ENCODE data around the gene HOXA9.

Gene HOXA9

DNA sequence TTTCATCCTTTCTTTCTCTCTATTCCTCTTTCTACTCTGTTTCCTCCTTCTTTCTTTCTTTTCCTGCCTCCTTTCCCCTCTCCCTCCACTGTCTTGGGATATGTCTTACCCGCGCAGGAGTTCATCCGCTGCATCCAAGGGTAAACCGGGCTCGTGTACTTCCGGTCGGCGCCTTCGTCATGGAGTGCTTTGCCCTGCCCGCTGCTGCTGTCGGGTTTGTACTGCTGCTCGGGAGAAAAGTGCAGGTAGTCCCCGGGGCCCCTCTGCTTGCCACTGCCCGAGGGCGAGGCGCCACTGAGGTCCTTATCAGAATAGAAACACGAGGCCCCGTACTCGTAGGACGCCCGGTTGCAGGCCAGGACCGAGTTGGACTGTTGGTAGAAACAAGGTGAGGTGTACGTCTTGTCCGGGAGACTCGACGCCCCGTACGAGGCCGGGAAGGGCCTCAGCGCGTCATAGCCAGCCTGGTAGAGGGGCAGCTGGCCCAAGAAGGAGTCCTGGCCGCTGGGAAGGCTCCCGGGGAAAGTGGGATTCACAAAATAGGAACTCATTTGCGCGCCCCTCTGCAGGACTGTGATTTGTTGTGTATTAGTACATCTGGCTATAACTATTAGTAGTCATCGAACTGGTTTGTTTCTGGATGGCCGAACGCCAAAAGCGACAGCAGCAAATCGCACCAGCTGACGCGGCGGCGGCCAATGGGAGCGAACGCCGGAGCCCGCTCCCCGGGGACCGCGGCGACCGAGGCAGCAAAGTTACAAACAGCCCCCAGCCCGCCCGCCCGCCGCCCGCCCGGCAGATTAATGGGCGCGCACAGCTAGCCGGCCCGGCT lies 17.9 kb downstream of the HOXA9 start, which contains the start of gene HOXA6:
Gene HOXA6 (minus strand): TSS at position 576 of the 832 bp plus-strand sequence. CDS start 25 bp downstream, at position 551.
- no peak within 1 kb of the TSS for H3K4me3 ChIP-seq (ENCODE audit: low read length)
- DNase-seq (ENCODE audit: low read depth), result no peak
- TF ChIP-seq, protein P1, sequence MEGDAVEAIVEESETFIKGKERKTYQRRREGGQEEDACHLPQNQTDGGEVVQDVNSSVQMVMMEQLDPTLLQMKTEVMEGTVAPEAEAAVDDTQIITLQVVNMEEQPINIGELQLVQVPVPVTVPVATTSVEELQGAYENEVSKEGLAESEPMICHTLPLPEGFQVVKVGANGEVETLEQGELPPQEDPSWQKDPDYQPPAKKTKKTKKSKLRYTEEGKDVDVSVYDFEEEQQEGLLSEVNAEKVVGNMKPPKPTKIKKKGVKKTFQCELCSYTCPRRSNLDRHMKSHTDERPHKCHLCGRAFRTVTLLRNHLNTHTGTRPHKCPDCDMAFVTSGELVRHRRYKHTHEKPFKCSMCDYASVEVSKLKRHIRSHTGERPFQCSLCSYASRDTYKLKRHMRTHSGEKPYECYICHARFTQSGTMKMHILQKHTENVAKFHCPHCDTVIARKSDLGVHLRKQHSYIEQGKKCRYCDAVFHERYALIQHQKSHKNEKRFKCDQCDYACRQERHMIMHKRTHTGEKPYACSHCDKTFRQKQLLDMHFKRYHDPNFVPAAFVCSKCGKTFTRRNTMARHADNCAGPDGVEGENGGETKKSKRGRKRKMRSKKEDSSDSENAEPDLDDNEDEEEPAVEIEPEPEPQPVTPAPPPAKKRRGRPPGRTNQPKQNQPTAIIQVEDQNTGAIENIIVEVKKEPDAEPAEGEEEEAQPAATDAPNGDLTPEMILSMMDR (conservative IDR thresholded peaks at IDR 0.05; ENCODE audit: low read depth, low read length), result no peak

DNA sequence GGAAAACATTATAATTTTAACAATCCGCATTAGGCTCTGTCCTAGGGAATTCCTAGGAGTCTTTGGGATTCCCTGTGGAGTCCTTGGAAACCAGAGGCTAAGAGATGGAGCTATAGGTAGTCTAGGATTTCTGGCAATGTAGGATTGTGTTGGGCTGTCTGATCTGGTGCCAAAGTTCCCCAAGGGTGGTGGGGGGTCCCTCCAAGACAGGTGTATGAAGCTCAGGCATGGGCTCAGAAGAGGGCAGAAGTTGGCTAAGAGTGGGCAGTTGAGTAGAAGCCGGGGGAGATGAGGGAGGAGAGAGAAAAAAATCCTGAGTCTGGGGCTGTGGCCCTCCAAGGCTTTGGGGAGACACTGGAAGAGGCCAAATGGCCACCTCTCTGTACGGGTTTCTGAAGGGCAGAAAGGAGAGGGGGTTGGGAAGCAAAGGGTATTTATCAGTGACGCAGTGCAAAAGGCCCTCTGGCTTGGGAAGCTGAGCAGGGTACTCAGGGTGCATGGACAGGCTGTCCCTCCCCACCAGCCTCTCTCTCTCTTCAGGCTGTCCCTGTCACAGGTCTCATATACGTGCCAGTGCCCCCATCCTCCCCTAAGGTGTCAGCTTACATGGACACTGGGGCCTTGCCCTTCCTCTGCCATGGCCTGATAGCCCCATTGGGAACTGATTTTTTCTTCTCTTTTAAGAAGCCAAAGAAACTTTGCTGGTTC lies 18.7 kb downstream of the HOXA9 start:
- no peak overlapping the region for H3K4me3 ChIP-seq (ENCODE audit: low read length)
- DNase-seq (ENCODE audit: low read depth), result no peak
- TF ChIP-seq, protein P1 (conservative IDR thresholded peaks at IDR 0.05; ENCODE audit: low read depth, low read length), result no peak

DNA sequence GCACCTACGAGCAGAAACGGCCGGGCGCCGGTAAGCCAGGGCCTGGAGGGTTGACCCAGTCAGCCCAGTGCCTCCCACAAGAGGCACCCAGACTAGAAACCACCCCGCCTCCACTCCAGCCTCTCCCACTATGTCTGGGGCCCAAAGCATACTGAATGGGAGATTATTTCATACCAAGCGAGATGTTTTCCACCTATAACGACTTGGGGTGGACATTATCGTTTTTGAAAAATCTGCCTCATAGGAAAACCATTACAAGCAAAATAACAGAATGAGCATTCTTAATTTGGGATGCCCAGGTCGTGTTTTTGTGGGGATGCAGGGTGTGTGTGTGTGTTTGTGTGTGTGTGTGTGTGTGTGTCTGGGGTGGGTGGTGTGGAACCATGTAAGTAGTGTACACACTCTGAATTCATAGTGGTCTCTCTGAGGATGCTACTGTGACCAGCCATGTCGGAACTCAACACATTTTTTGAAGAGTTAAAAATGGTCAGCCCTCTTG lies 19.4 kb downstream of the HOXA9 start:
- H3K4me3 ChIP-seq (ENCODE audit: low read length), result no peak overlapping the region
- TF ChIP-seq, protein P1 (conservative IDR thresholded peaks at IDR 0.05; ENCODE audit: low read depth, low read length), result no peak
- DNase-seq (ENCODE audit: low read depth), result no peak

DNA sequence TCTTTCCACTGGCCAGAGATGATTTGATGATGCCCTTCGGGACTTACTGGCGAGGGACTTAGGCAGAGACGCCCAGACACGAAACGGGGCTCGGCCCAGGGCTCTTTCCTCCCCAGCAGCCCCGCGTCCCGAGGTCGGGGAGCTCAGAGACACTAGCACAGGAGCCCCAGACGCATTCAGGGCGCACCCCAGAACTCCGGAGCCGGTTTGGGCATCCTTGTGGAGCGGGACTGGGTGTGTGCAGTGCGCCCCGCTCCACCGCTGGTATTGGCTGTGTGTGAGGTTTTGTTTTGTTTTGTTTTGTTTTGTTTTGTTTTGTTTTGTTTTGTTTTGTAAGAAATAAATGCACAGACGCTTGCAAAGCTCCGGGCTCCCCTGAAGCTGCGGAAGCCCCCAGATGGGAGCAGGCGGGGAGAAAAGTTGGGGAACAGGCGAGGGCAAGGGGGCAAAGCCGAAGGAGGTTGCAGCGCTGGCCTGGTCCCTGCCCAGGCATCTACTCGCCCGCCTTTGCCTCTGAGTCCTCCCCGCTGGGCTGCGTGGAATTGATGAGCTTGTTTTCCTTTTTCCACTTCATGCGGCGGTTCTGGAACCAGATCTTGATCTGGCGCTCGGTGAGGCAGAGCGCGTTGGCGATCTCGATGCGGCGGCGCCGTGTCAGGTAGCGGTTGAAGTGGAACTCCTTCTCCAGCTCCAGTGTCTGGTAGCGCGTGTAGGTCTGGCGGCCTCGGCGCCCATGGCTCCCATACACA lies 20.0 kb downstream of the HOXA9 start:
- TF ChIP-seq, protein P1 (conservative IDR thresholded peaks at IDR 0.05; ENCODE audit: low read depth, low read length), result no peak
- no peak overlapping the region for H3K4me3 ChIP-seq (ENCODE audit: low read length)
- DNase-seq (ENCODE audit: low read depth), result no peak

DNA sequence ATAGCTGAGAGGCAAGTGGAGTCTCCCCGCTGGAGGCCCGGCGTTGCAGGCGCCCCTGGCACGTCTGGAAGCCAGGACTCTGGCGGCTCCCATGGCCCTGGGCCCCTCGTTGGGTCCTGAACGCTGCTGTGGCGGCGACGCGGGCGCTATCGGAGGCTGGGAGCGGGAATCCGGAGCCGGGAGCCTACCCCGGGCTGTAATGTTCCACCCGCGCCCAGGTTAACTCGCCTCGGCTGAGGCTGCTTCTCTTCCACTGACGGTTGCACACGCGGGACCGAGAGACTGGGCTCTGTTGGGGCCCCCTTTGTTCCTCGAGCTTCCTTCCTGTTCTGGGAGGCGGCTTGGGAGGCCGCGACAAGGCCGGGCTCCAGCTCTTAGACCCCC lies 20.6 kb downstream of the HOXA9 start:
- TF ChIP-seq, protein P1 (conservative IDR thresholded peaks at IDR 0.05; ENCODE audit: low read depth, low read length), result no peak
- DNase-seq (ENCODE audit: low read depth), result no peak
- H3K4me3 ChIP-seq (ENCODE audit: low read length), result no peak overlapping the region

DNA sequence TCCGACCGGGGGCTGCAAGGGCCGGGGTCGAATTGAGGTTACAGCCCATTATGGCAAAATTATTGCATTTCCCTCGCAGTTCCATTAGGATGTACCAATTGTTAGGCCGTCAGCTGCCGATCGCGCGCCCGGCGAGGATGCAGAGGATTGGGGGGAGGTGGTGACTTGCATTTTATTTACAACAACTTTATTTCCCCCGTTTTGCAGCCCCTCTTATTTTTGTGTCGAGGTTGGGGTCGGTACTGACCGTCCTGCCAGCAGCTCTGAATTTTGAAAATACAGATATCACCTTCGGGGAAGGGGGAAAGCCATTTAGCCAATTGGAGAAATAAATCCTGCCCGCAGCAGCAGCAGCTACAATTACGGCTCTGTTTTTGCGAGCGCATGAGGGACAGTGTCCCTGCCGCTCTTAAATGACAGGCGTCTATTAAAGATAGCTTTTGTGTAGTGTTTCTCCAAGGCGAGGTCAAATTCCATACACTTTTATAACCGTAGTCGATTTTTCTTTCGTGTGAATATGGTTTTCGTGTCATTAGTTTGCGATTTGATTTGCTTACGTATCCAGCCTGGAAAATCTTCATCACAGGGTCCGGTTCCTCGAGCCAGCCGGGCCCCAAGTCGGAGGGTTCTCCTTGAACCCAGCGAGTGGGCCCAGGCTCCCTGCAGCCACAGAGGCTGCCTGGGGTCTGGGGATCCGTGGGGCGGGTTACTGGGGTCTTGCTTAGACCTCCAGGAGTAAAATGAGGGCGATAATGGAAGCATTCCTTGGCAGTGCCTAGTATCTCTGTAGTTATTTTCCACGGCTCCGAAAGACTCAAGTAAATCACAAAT lies 21.2 kb downstream of the HOXA9 start:
- TF ChIP-seq, protein P1 (conservative IDR thresholded peaks at IDR 0.05; ENCODE audit: low read depth, low read length), result peak; percentile 44
- H3K4me3 ChIP-seq (ENCODE audit: low read length), result no peak overlapping the region

More for the DNA sequence above, 21.2 kb downstream of the HOXA9 start:
- DNase-seq (ENCODE audit: low read depth), result no peak
